Psoas muscle (tissue), 8 donors: ENCODE data around the gene FBXO10. TPM values are rescaled to one million over a fixed set of nuclear protein-coding genes. Genes with fewer than 3 reads are reported as not detected.
"Not testable (repeated sequence)": the region's sequence is repeated elsewhere in the genome, so short reads cannot be mapped to it uniquely, and the experiment has no call there.

Experiments used
- ATAC-seq, 4 donors: fragments of 200-7000 bp; cut with Tn5 transposase; one replicate each; pipeline ENCODE4 v1.9.1; 2020; ENCODE audit warnings: moderate library complexity in 3 of 4, mild to moderate bottlenecking in 2 of 4
- DNase-seq, 2 donors: peaks; one replicate each; pipeline ENCODE4 v3.0.0-alpha.2; 2020
- H3K27ac ChIP-seq: fragments of 200-600 bp; one replicate; pipeline ENCODE4 v1.8.0; 2022
- H3K27me3 ChIP-seq, 3 donors: fragments of 200-600 bp in 1 of 3; one replicate each; pipeline versions ENCODE4 v1.6.1 to v1.8.0; 2013 to 2022; ENCODE audit warnings: low read length in 2 of 3, mild to moderate bottlenecking in 2 of 3, moderate library complexity in 1 of 3; ENCODE audit not compliant: insufficient read depth in 3 of 3
- H3K36me3 ChIP-seq, 2 donors: fragments of 200-600 bp in 1 of 2; one replicate each; pipeline versions ENCODE4 v1.6.1 to v1.8.0; 2013 to 2022; ENCODE audit warnings: low read depth in 1 of 2, mild to moderate bottlenecking in 1 of 2, moderate library complexity in 1 of 2; ENCODE audit not compliant: insufficient read depth in 1 of 2
- H3K4me1 ChIP-seq: fragments of 200-600 bp; one replicate; pipeline ENCODE4 v1.8.0; 2022
- H3K4me3 ChIP-seq: fragments of 200-600 bp; one replicate; pipeline ENCODE4 v1.8.0; 2022; ENCODE audit warnings: mild to moderate bottlenecking
- H3K9me3 ChIP-seq: fragments of 200-600 bp; one replicate; pipeline ENCODE4 v1.8.0; 2022
- CTCF ChIP-seq: fragments of 200-600 bp; IDR thresholded peaks from one replicate; pipeline ENCODE4 v1.8.0; 2022; ENCODE audit warnings: antibody characterized with exemption
- WGBS, 3 donors: extraction: QIAGEN DNeasy Blood & Tissue Kit; methylation state at CpG; one replicate each; pipeline versions ENCODE4 v1.1.6 to v1.1.7; 2013; 5-methylcytosine and 5-hydroxymethylcytosine counted together
- intact Hi-C, 2 donors: fragments of 100-400 bp; cut with DNase I; formaldehyde crosslinking; loops; one replicate each; pipeline versions ENCODE4 v1.11.0 to v1.14.2; 2022
- polyA plus RNA-seq, 3 donors: library from polyadenylated mRNA; stranded (reverse); fragments of 200-250 nt; gene quantifications; one replicate each; pipeline ENCODE4 v1.2.3, GENCODE V29; 2013
- total RNA-seq, 4 donors: library from RNA; stranded (reverse); fragmentation: NEBNext Ultra II Directional in 2 of 4; extraction: Animal tissue kit (Norgen Biotek cat#: 25700) in 2 of 4; gene quantifications; one replicate each; pipeline versions ENCODE4 v1.2.1 to v1.2.4, GENCODE V29; 2021 to 2023
- donor health status: healthy with polysubstance abuse.
- donor health status: DM: no; HTN: no; CAD: no; lungs with moderate emphysema.
- donor health status: Bipolar disorder and iron deficiency.
- donor health status: healthy.
- donor health status: DM: yes; HTN: yes; CAD: no.
- donor health status: DM: no; HTN: no; CAD: no.
- donor health status: DM: no; HTN: no; CAD: no.
- donor health status: DM: yes; HTN: yes; CAD: no.

FBXO10 gene
- total and polyA plus RNA-seq, 7 donors: 12.1 to 90.4 (median 31.7) TPM

GRCh38 chr9:37476930-37477329 is 99.2 kb downstream of the FBXO10 start:
- DNase-seq (no peak), ATAC-seq (no peak)
- Histone ChIP-seq H3K4me1 (no peaks in the 10 kb centered on the region), H3K4me3 (no peak overlapping the region), H3K9me3 (peaks cover 4% of the 10 kb centered on the region), H3K36me3 (no peaks in the 10 kb centered on the region), H3K27me3 (peaks cover 0 to 3% (median 0%) of the 10 kb centered on the region in 3 donors), H3K27ac (no peak overlapping the region)
- intact Hi-C loops: loop anchor here in 1 of 2 donors (5.0 kb wide), 1 partner anchor 270 kb away; no protein-coding TSS in a partner anchor
- TF ChIP-seq CTCF: no peak
- 75 to 79% (median 76%) methylated on average over 11 of the region's 11 CpGs for WGBS, 3 donors

DNA sequence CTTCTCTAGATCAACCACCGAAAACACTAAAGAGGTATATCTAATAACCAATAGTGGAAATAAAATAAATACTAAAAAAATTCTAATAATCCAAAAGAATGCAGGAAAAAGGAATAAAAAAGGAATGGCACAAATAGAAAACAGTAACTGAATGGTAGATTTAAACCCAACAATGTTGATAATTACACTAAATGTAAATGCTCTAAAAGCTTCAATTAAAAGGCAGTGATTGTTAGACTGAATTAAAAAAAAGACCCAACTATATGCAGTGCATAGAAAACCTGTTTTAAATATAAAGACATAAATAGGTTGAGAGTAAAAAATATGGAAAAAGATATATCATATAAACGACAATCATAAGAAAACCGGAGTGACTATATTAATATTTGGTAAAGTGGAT is 101.7 kb downstream of the FBXO10 start:
- DNase-seq: no peak
- Histone ChIP-seq H3K27ac (no peak overlapping the region), H3K4me3 (no peak overlapping the region), H3K9me3 (peaks cover 4% of the 10 kb centered on the region), H3K4me1 (no peaks in the 10 kb centered on the region), H3K27me3 (peaks cover 0 to 3% (median 0%) of the 10 kb centered on the region in 3 donors), H3K36me3 (no peaks in the 10 kb centered on the region)
- no peak for ATAC-seq
- 81 to 100% (median 95%) methylated on average over 3 of the region's 3 CpGs for WGBS, 3 donors
- no peak for TF ChIP-seq CTCF
- intact Hi-C loops: no loop called here

DNA sequence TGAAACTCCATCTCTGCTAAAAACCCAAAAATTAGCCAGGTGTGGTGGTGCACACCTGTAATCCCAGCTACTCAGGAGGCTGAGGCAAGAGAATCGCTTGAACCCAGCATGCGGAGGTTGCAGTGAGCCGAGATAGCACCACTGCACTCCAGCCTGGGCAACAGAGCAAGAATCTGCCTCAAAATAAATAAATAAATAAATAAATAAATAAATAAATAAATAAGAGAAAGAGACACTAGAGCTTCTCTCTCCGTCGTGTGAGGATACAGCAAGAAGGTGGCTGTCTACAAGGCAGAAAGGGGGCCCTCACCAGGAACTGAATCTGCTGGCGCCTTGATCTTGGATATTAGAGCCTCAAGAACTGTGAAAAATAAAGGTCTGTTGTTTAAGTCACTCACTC is 102.2 kb downstream of the FBXO10 start:
- H3K9me3 ChIP-seq, H3K27me3 ChIP-seq, H3K36me3 ChIP-seq, DNase-seq, H3K27ac ChIP-seq, H3K4me3 ChIP-seq, ATAC-seq, intact Hi-C loops, H3K4me1 ChIP-seq: not testable (repeated sequence)
- WGBS, 3 donors: 66 to 80% (median 67%) methylated on average over 6 of the region's 6 CpGs

- Histone ChIP-seq H3K9me3 (peaks cover 4% of the 10 kb centered on the region), H3K36me3 (no peaks in the 10 kb centered on the region), H3K27me3 (no peaks in the 10 kb centered on the region), H3K4me1 (no peaks in the 10 kb centered on the region), H3K27ac (peak overlapping the region; percentile 48), H3K4me3 (peak overlapping the region; percentile 47)
- WGBS, 3 donors: 26 to 38% (median 31%) methylated on average over 7 of the region's 7 CpGs
- ATAC-seq (peak in 2 of 4 donors; percentile 40 to 57), DNase-seq (no peak)
- TF ChIP-seq CTCF: no peak
- intact Hi-C loops: no loop called here
Measured at GRCh38 chr9:37471942-37472684, 104.1 kb downstream of the FBXO10 start.

GRCh38 chr9:37468620-37469019 is 107.6 kb downstream of the FBXO10 start:
- no peak for TF ChIP-seq CTCF
- no peaks in the 10 kb centered on the region for H3K9me3 ChIP-seq
- WGBS, 3 donors: 94 to 99% (median 96%) methylated on average over 4 to 6 of the region's 6 CpGs
- no peak for ATAC-seq
- DNase-seq: no peak
- H3K27me3 ChIP-seq: no peaks in the 10 kb centered on the region
- no peak overlapping the region for H3K4me3 ChIP-seq
- H3K4me1 ChIP-seq: peaks cover 5% of the 10 kb centered on the region
- H3K27ac ChIP-seq: no peak overlapping the region
- no peaks in the 10 kb centered on the region for H3K36me3 ChIP-seq
- intact Hi-C loops: loop anchor here (5.0 to 10.0 kb wide), 2 partner anchors 46 to 316 kb away; partner anchors contain the start of genes EXOSC3 (in 1 of the 2) and GRHPR (in 1 of the 2)

DNA sequence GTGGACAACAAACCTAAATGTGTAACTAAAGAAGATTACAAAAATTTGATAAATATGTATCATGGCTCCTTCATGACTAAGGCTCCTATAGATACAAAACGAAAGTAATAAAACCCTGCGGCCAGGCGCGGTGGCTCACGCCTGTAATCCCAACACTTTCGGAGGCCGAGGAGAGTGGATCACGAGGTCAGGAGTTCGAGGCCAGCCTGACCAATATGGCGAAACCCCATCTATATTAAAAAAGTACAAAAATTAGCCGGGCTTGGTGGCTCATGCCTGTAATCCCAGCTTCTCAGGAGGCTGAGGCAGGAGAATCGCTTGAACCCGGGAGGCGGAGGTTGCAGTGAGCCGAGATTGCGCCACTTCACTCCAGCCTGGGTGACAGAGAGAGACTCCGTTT is 108.7 kb downstream of the FBXO10 start:
- peaks cover 14% of the 10 kb centered on the region for H3K4me1 ChIP-seq
- DNase-seq, H3K27ac ChIP-seq, H3K4me3 ChIP-seq, H3K27me3 ChIP-seq, ATAC-seq, H3K36me3 ChIP-seq, H3K9me3 ChIP-seq: not testable (repeated sequence)
- 94 to 97% (median 95%) methylated on average over 16 to 17 of the region's 17 CpGs for WGBS, 3 donors
- intact Hi-C loops: loop anchor here (5.0 to 10.0 kb wide), 2 partner anchors 45 to 317 kb away; partner anchors contain the start of genes EXOSC3 (in 1 of the 2) and GRHPR (in 1 of the 2)
